Activated CD4-positive, alpha-beta memory T cell treated with anti-CD3 and anti-CD28 coated beads, Interleukin-2, amount 10 ng/mL, durations not matched to agents 7 days and 5 days (primary cell): Measurements from ENCODE around the gene CCT6B. TPM values are rescaled to one million over a fixed set of nuclear protein-coding genes. Genes with fewer than 3 reads are reported as not detected.
A peak's percentile ranks its signal among the peaks of the same experiment; 100 is the strongest.
"Not testable (repeated sequence)": the region's sequence is repeated elsewhere in the genome, so short reads cannot be mapped to it uniquely, and the experiment has no call there.

Experiments
- CTCF ChIA-PET: fragments of 350-600 bp; sonication (Branson Sonifier 250); formaldehyde crosslinking; loops from one replicate; lab custom pipeline; 2021; ENCODE audit warnings: antibody characterized with exemption, inconsistent platforms; lab: Charles Lee
- POLR2A ChIA-PET: fragments of 350-600 bp; sonication (Branson Sonifier 250); formaldehyde crosslinking; loops from one replicate; lab custom pipeline; 2021; ENCODE audit warnings: antibody characterized with exemption; lab: Charles Lee
- DNase-seq: peaks from one replicate; pipeline ENCODE4 v3.0.0-alpha.2; 2020
- H3K27ac Mint-ChIP-seq: one replicate; pipeline ENCODE4 v1.8.0; 2021; ENCODE audit warnings: mild to moderate bottlenecking, mixed read lengths
- H3K27me3 Mint-ChIP-seq: one replicate; pipeline ENCODE4 v1.8.0; 2021; ENCODE audit warnings: mixed read lengths
- H3K36me3 Mint-ChIP-seq: one replicate; pipeline ENCODE4 v1.8.0; 2021; ENCODE audit warnings: low read depth, mixed read lengths
- H3K4me1 Mint-ChIP-seq: one replicate; pipeline ENCODE4 v1.8.0; 2021; ENCODE audit warnings: mixed read lengths
- H3K4me3 Mint-ChIP-seq: one replicate; pipeline ENCODE4 v1.8.0; 2021; ENCODE audit warnings: mild to moderate bottlenecking, mixed read lengths
- H3K9me3 Mint-ChIP-seq: one replicate; pipeline ENCODE4 v1.8.0; 2021; ENCODE audit warnings: mixed read lengths
- total RNA-seq, 2 experiments: library from RNA; stranded (reverse); gene quantifications; one replicate each; pipeline ENCODE4 v1.2.3, GENCODE V29; 2021

The CCT6B gene
- total RNA-seq, 2 experiments from 2014 or later, result 1.5 to 1.9 TPM

GRCh38 chr17:34979650-34980352 lies 18.5 kb upstream of the CCT6B start:
- H3K4me1 Mint-ChIP-seq, result peaks cover 60% of the 10 kb centered on the region

GRCh38 chr17:34979153-34979552 lies 17.9 kb upstream of the CCT6B start:
- H3K4me1 Mint-ChIP-seq, result peaks cover 63% of the 10 kb centered on the region
- POLR2A ChIA-PET, result interaction anchor here (1.3 to 5.2 kb wide), 7 partner anchors 11 to 117 kb away, joined by 5 to 33 read pairs (median 17); partner anchors contain the start of genes CCT6B, RFFL and ZNF830
- CTCF ChIA-PET, result interaction anchor here (1.6 to 3.9 kb wide), 2 partner anchors 84 to 140 kb away, joined by 4 to 18 read pairs; partner anchors contain the start of genes RAD51D and RFFL
- H3K9me3 Mint-ChIP-seq, result no peaks in the 10 kb centered on the region
- H3K27me3 Mint-ChIP-seq, result no peaks in the 10 kb centered on the region
- no peak overlapping the region for H3K27ac Mint-ChIP-seq
- DNase-seq, result no peak
- H3K36me3 Mint-ChIP-seq, result no peaks in the 10 kb centered on the region
- H3K4me3 Mint-ChIP-seq, result no peak overlapping the region

More at GRCh38 chr17:34979650-34980352, 18.5 kb upstream of the CCT6B start:
- Mint-ChIP-seq H3K27me3 (no peaks in the 10 kb centered on the region), H3K36me3 (no peaks in the 10 kb centered on the region), H3K9me3 (no peaks in the 10 kb centered on the region), H3K27ac (peak overlapping the region; percentile 89), H3K4me3 (peak overlapping the region; percentile 79)
- ChIA-PET CTCF (interaction anchor here (0.9 to 3.9 kb wide), 5 partner anchors 8 to 140 kb away, joined by 3 to 18 read pairs (median 4); partner anchors contain the start of genes RAD51D and RFFL), POLR2A (interaction anchor here (0.9 to 5.2 kb wide), 21 partner anchors 8 to 557 kb away, joined by 3 to 33 read pairs (median 6); partner anchors contain the start of genes CCT6B, RAD51D, RFFL and ZNF830)
- DNase-seq, result no peak

- ChIA-PET POLR2A (interaction anchor here (0.8 to 5.2 kb wide), 12 partner anchors 8 to 166 kb away, joined by 3 to 56 read pairs (median 6); partner anchors contain the start of genes CCT6B, RAD51D, RFFL and ZNF830), CTCF (interaction anchor here (0.8 to 2.1 kb wide), 8 partner anchors 16 to 613 kb away, joined by 3 to 15 read pairs (median 4); partner anchors contain the start of gene RAD51D)
- Mint-ChIP-seq H3K4me3 (peak overlapping the region; percentile 21), H3K9me3 (no peaks in the 10 kb centered on the region), H3K27ac (peak overlapping the region; percentile 80), H3K4me1 (peaks cover 46% of the 10 kb centered on the region), H3K36me3 (no peaks in the 10 kb centered on the region), H3K27me3 (no peaks in the 10 kb centered on the region)
- peak; percentile 26 for DNase-seq
Observed at GRCh38 chr17:34974794-34975785, 13.8 kb upstream of the CCT6B start.

GRCh38 chr17:34974179-34974578 lies 12.9 kb upstream of the CCT6B start:
- peak overlapping the region; percentile 80 for H3K27ac Mint-ChIP-seq
- no peak overlapping the region for H3K4me3 Mint-ChIP-seq
- H3K9me3 Mint-ChIP-seq, result no peaks in the 10 kb centered on the region
- H3K27me3 Mint-ChIP-seq, result no peaks in the 10 kb centered on the region
- H3K36me3 Mint-ChIP-seq, result no peaks in the 10 kb centered on the region
- no peak for DNase-seq
- peaks cover 37% of the 10 kb centered on the region for H3K4me1 Mint-ChIP-seq
- POLR2A ChIA-PET, result interaction anchor here (0.9 to 5.2 kb wide), 10 partner anchors 9 to 167 kb away, joined by 3 to 56 read pairs (median 6); partner anchors contain the start of genes CCT6B, RAD51D, RFFL and ZNF830
- CTCF ChIA-PET, result interaction anchor here (0.9 to 2.1 kb wide), 8 partner anchors 13 to 612 kb away, joined by 3 to 15 read pairs (median 4); partner anchors contain the start of genes CCT6B, RAD51D and ZNF830

- ChIA-PET POLR2A (no interaction called here), CTCF (interaction anchor here (0.8 to 1.6 kb wide), 3 partner anchors 23 to 162 kb away, joined by 4 to 5 read pairs (median 4); partner anchors contain the start of gene RAD51D)
- H3K27me3 Mint-ChIP-seq, result peaks cover 8% of the 10 kb centered on the region
- H3K4me1 Mint-ChIP-seq, result peaks cover 26% of the 10 kb centered on the region
- H3K36me3 Mint-ChIP-seq, result peaks cover 13% of the 10 kb centered on the region
- DNase-seq, result no peak
- H3K9me3 Mint-ChIP-seq, result no peaks in the 10 kb centered on the region
- H3K27ac Mint-ChIP-seq, result no peak overlapping the region
- H3K4me3 Mint-ChIP-seq, result no peak overlapping the region
Observed at GRCh38 chr17:34958438-34958837, 2.8 kb downstream of the CCT6B start.

GRCh38 chr17:34950780-34951179 lies 10.5 kb downstream of the CCT6B start:
- ChIA-PET POLR2A (interaction anchor here (2.1 kb wide), 1 partner anchor 10 kb away, joined by 5 read pairs; no protein-coding TSS in a partner anchor), CTCF (interaction anchor here (0.8 kb wide), 1 partner anchor 68 kb away, joined by 4 read pairs; no protein-coding TSS in a partner anchor)
- H3K9me3 Mint-ChIP-seq, DNase-seq, H3K4me3 Mint-ChIP-seq, H3K27ac Mint-ChIP-seq, H3K36me3 Mint-ChIP-seq, H3K27me3 Mint-ChIP-seq, H3K4me1 Mint-ChIP-seq: not testable (repeated sequence)

GRCh38 chr17:34930283-34930682 lies 31.0 kb downstream of the CCT6B start:
- ChIA-PET POLR2A (no interaction called here), CTCF (no interaction called here)
- Mint-ChIP-seq H3K36me3 (no peaks in the 10 kb centered on the region), H3K9me3 (no peaks in the 10 kb centered on the region), H3K27me3 (peaks cover 10% of the 10 kb centered on the region), H3K27ac (no peak overlapping the region), H3K4me3 (no peak overlapping the region), H3K4me1 (peaks cover 3% of the 10 kb centered on the region)
- DNase-seq, result no peak

GRCh38 chr17:34926661-34927060 lies 34.6 kb downstream of the CCT6B start:
- no peak overlapping the region for H3K4me3 Mint-ChIP-seq
- peaks cover 3% of the 10 kb centered on the region for H3K4me1 Mint-ChIP-seq
- ChIA-PET POLR2A (no interaction called here), CTCF (no interaction called here)
- H3K9me3 Mint-ChIP-seq, result no peaks in the 10 kb centered on the region
- H3K36me3 Mint-ChIP-seq, result no peaks in the 10 kb centered on the region
- no peak overlapping the region for H3K27ac Mint-ChIP-seq
- H3K27me3 Mint-ChIP-seq, result peaks cover 5% of the 10 kb centered on the region
- DNase-seq, result no peak

- Mint-ChIP-seq H3K27me3 (no peaks in the 10 kb centered on the region), H3K27ac (no peak overlapping the region), H3K36me3 (no peaks in the 10 kb centered on the region), H3K4me1 (no peaks in the 10 kb centered on the region), H3K9me3 (no peaks in the 10 kb centered on the region), H3K4me3 (no peak overlapping the region)
- no peak for DNase-seq
- ChIA-PET CTCF (no interaction called here), POLR2A (no interaction called here)
Observed at GRCh38 chr17:34920676-34921075, 40.6 kb downstream of the CCT6B start.

GRCh38 chr17:34917381-34917780 lies 43.9 kb downstream of the CCT6B start:
- H3K27ac Mint-ChIP-seq, result no peak overlapping the region
- ChIA-PET POLR2A (no interaction called here), CTCF (no interaction called here)
- H3K36me3 Mint-ChIP-seq, result no peaks in the 10 kb centered on the region
- DNase-seq, result no peak
- H3K27me3 Mint-ChIP-seq, result no peaks in the 10 kb centered on the region
- H3K9me3 Mint-ChIP-seq, result no peaks in the 10 kb centered on the region
- H3K4me1 Mint-ChIP-seq, result no peaks in the 10 kb centered on the region
- no peak overlapping the region for H3K4me3 Mint-ChIP-seq

- Mint-ChIP-seq H3K4me3 (no peak overlapping the region), H3K27me3 (no peaks in the 10 kb centered on the region), H3K36me3 (no peaks in the 10 kb centered on the region), H3K4me1 (no peaks in the 10 kb centered on the region), H3K27ac (no peak overlapping the region), H3K9me3 (no peaks in the 10 kb centered on the region)
- POLR2A ChIA-PET, result no interaction called here
- CTCF ChIA-PET, result no interaction called here
- DNase-seq, result no peak
Observed at GRCh38 chr17:34916120-34916519, 45.1 kb downstream of the CCT6B start.

GRCh38 chr17:34913001-34913400 lies 48.3 kb downstream of the CCT6B start:
- H3K27me3 Mint-ChIP-seq, result peaks cover 2% of the 10 kb centered on the region
- no peaks in the 10 kb centered on the region for H3K4me1 Mint-ChIP-seq
- H3K9me3 Mint-ChIP-seq, result no peaks in the 10 kb centered on the region
- ChIA-PET CTCF (no interaction called here), POLR2A (no interaction called here)
- H3K36me3 Mint-ChIP-seq, result no peaks in the 10 kb centered on the region
- DNase-seq, result no peak
- H3K27ac Mint-ChIP-seq, result no peak overlapping the region
- no peak overlapping the region for H3K4me3 Mint-ChIP-seq
